Natural killer cell (primary cell): ENCODE data around the gene SAMD4A. TPM values are rescaled to one million over a fixed set of nuclear protein-coding genes. Genes with fewer than 3 reads are reported as not detected.

Source experiments
- ATAC-seq, 3 donors: fragments of 150-1000 bp in 2 of 3; fragments of 200-7000 bp in 1 of 3; cut with Tn5 transposase; 1 replicate in 1 of 3; 2 replicates in 2 of 3; pipeline ENCODE4 v1.10.0; 2021; ENCODE audit warnings: mild to moderate bottlenecking in 2 of 3, moderate library complexity in 2 of 3
- DNase-seq, 2 donors: peaks; one replicate each; pipeline versions ENCODE4 v3.0.0 to v3.0.0-alpha.2; 2013 to 2021; ENCODE audit warnings: mixed read lengths in 1 of 2
- H3K27ac ChIP-seq: one replicate; pipeline ENCODE4 v1.5.1; 2013; ENCODE audit warnings: mild to moderate bottlenecking, low read length
- H3K27me3 ChIP-seq: one replicate; pipeline ENCODE4 v1.6.1; 2013; ENCODE audit warnings: low read length; ENCODE audit not compliant: control insufficient read depth, insufficient read depth
- H3K36me3 ChIP-seq: one replicate; pipeline ENCODE4 v1.6.1; 2013; ENCODE audit warnings: low read length; ENCODE audit not compliant: control insufficient read depth, insufficient read depth
- H3K4me1 ChIP-seq: one replicate; pipeline ENCODE4 v1.6.1; 2013; ENCODE audit warnings: low read length; ENCODE audit not compliant: control insufficient read depth, insufficient read depth
- H3K4me3 ChIP-seq: one replicate; pipeline ENCODE4 v1.5.1; 2013; ENCODE audit warnings: low read length
- H3K9me3 ChIP-seq: one replicate; pipeline ENCODE4 v1.6.1; 2013; ENCODE audit warnings: low read length; ENCODE audit not compliant: control insufficient read depth, insufficient read depth
- H3K27ac Mint-ChIP-seq, 2 donors: one replicate each; pipeline ENCODE4 v1.8.0; 2022; ENCODE audit warnings: mild to moderate bottlenecking in 2 of 2, mixed read lengths in 2 of 2, moderate library complexity in 1 of 2
- H3K27me3 Mint-ChIP-seq, 2 donors: one replicate each; pipeline ENCODE4 v1.8.0; 2022; ENCODE audit warnings: low read depth in 2 of 2, mixed read lengths in 2 of 2
- H3K36me3 Mint-ChIP-seq: one replicate; pipeline ENCODE4 v1.8.0; 2022; ENCODE audit warnings: mixed read lengths
- H3K4me1 Mint-ChIP-seq, 2 donors: one replicate each; pipeline ENCODE4 v1.8.0; 2022; ENCODE audit warnings: mixed read lengths in 2 of 2
- H3K4me3 Mint-ChIP-seq: one replicate; pipeline ENCODE4 v1.8.0; 2022; ENCODE audit warnings: mild to moderate bottlenecking, moderate library complexity, mixed read lengths
- H3K9me3 Mint-ChIP-seq, 2 donors: one replicate each; pipeline ENCODE4 v1.8.0; 2022; ENCODE audit warnings: mixed read lengths in 2 of 2
- CTCF ChIP-seq: fragments of 200-600 bp; IDR thresholded peaks from one replicate; pipeline ENCODE4 v1.8.0; 2022; ENCODE audit warnings: antibody characterized with exemption
- WGBS: methylation state at CpG from one replicate; pipeline ENCODE4 v1.1.7; 2013; ENCODE audit warnings: missing lambda C conversion rate; ENCODE audit not compliant: insufficient coverage; 5-methylcytosine and 5-hydroxymethylcytosine counted together
- intact Hi-C: fragments of 100-400 bp; cut with micrococcal nuclease; formaldehyde crosslinking; loops from one replicate; pipeline ENCODE4 v1.14.2; 2022
- total RNA-seq, 4 donors: library from RNA; stranded (reverse); fragments of 120-200 nt in 1 of 4; gene quantifications; one replicate each; pipeline versions ENCODE4 v1.2.3 to v1.2.4, GENCODE V29; 2013 to 2022

Gene SAMD4A
- total RNA-seq, 3 donors from 2014 or later (not counting 1 experiment from before 2014, with no cell fraction given): 0.70 to 1.6 (median 1.4) TPM

- H3K27ac Mint-ChIP-seq: no peak overlapping the region
- H3K4me3 ChIP-seq: no peak overlapping the region
- H3K36me3 Mint-ChIP-seq: no peaks in the 10 kb centered on the region
- no peak for DNase-seq
- no peaks in the 10 kb centered on the region for H3K4me1 ChIP-seq
- intact Hi-C loops: no loop called here
- no peaks in the 10 kb centered on the region for H3K9me3 ChIP-seq
- ATAC-seq: no peak
- no peak for TF ChIP-seq CTCF
- no peaks in the 10 kb centered on the region for H3K4me1 Mint-ChIP-seq
- no peaks in the 10 kb centered on the region for H3K9me3 Mint-ChIP-seq
- WGBS: 89% methylated on average over 4 of the region's 4 CpGs
- peaks cover 4% of the 10 kb centered on the region for H3K27me3 ChIP-seq
- no peaks in the 10 kb centered on the region for H3K36me3 ChIP-seq
- H3K27me3 Mint-ChIP-seq: peaks cover 53 to 85% of the 10 kb centered on the region in 2 donors
- H3K4me3 Mint-ChIP-seq: no peak overlapping the region
- no peak overlapping the region for H3K27ac ChIP-seq
These were observed 24.9 kb downstream of the SAMD4A start for GRCh38 chr14:54591866-54592265.

GRCh38 chr14:54593860-54594259 is 26.9 kb downstream of the SAMD4A start:
- TF ChIP-seq CTCF: no peak
- ATAC-seq (no peak), DNase-seq (no peak)
- Mint-ChIP-seq H3K36me3 (no peaks in the 10 kb centered on the region), H3K27me3 (peaks cover 47 to 72% of the 10 kb centered on the region in 2 donors), H3K9me3 (no peaks in the 10 kb centered on the region), H3K4me1 (no peaks in the 10 kb centered on the region), H3K4me3 (no peak overlapping the region), H3K27ac (no peak overlapping the region)
- Histone ChIP-seq H3K4me3 (no peak overlapping the region), H3K27ac (no peak overlapping the region), H3K27me3 (peaks cover 4% of the 10 kb centered on the region), H3K36me3 (no peaks in the 10 kb centered on the region), H3K9me3 (no peaks in the 10 kb centered on the region), H3K4me1 (no peaks in the 10 kb centered on the region)
- intact Hi-C loops: no loop called here
- WGBS: 60% methylated on average over 1 of the region's 1 CpG

GRCh38 chr14:54594537-54594936 is 27.6 kb downstream of the SAMD4A start:
- Histone ChIP-seq H3K4me3 (no peak overlapping the region), H3K27ac (no peak overlapping the region), H3K9me3 (no peaks in the 10 kb centered on the region), H3K4me1 (no peaks in the 10 kb centered on the region), H3K36me3 (no peaks in the 10 kb centered on the region), H3K27me3 (peaks cover 4% of the 10 kb centered on the region)
- TF ChIP-seq CTCF: no peak
- DNase-seq (no peak), ATAC-seq (no peak)
- no peaks in the 10 kb centered on the region for H3K36me3 Mint-ChIP-seq
- H3K9me3 Mint-ChIP-seq: no peaks in the 10 kb centered on the region
- intact Hi-C loops: no loop called here
- peaks cover 50 to 71% of the 10 kb centered on the region in 2 donors for H3K27me3 Mint-ChIP-seq
- 86% methylated on average over 1 of the region's 1 CpG for WGBS
- no peak overlapping the region for H3K27ac Mint-ChIP-seq
- H3K4me1 Mint-ChIP-seq: no peaks in the 10 kb centered on the region
- H3K4me3 Mint-ChIP-seq: no peak overlapping the region

GRCh38 chr14:54597795-54598443 is 31.0 kb downstream of the SAMD4A start:
- Histone ChIP-seq H3K9me3 (no peaks in the 10 kb centered on the region), H3K27me3 (peaks cover 4% of the 10 kb centered on the region), H3K36me3 (no peaks in the 10 kb centered on the region), H3K27ac (no peak overlapping the region), H3K4me3 (no peak overlapping the region), H3K4me1 (no peaks in the 10 kb centered on the region)
- Mint-ChIP-seq H3K27ac (no peak overlapping the region), H3K9me3 (no peaks in the 10 kb centered on the region), H3K4me3 (no peak overlapping the region), H3K4me1 (no peaks in the 10 kb centered on the region), H3K36me3 (no peaks in the 10 kb centered on the region), H3K27me3 (peaks cover 44 to 68% of the 10 kb centered on the region in 2 donors)
- TF ChIP-seq CTCF: no peak
- intact Hi-C loops: no loop called here
- WGBS: 91% methylated on average over 5 of the region's 5 CpGs
- ATAC-seq: no peak
- DNase-seq: no peak
